CD1c-positive myeloid dendritic cell (primary cell): ENCODE measurements around the gene UNC93B1.

Experiments used
- DNase-seq: peaks from one replicate; pipeline ENCODE4 v3.0.0-alpha.2; 2016; ENCODE audit errors: extremely low spot score

UNC93B1 gene

GRCh38 chr11:68022531-68022930 lies 18.6 kb upstream of the UNC93B1 start:
- DNase-seq = no peak

- no peak for DNase-seq
Observed at GRCh38 chr11:68021167-68021787, 17.4 kb upstream of the UNC93B1 start.

- no peak for DNase-seq
Observed at GRCh38 chr11:68020575-68020974, 16.7 kb upstream of the UNC93B1 start.

- no peak for DNase-seq
Observed at GRCh38 chr11:68019486-68019885, 15.6 kb upstream of the UNC93B1 start.

DNA sequence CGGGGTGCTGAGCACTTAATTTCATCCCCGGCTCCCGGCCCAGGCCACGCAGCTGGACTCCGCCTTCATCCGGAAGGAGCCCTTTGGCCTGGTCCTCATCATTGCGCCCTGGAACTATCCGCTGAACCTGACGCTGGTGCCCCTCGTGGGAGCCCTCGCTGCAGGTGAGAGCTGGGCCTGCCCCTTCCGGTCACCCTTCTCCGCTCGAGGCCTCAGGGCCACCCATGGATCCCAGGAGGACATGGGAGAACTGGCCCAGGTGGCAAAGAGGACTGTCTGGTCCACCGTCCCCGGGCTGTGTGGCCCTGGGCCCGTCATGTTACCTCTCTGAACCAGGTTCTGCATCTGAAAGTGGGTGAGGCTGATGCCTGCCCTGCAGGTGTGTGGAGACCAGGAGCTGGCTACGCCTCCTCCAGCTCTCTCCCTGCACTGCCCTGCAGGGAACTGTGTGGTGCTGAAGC lies 14.9 kb upstream of the UNC93B1 start:
- DNase-seq = no peak

DNA sequence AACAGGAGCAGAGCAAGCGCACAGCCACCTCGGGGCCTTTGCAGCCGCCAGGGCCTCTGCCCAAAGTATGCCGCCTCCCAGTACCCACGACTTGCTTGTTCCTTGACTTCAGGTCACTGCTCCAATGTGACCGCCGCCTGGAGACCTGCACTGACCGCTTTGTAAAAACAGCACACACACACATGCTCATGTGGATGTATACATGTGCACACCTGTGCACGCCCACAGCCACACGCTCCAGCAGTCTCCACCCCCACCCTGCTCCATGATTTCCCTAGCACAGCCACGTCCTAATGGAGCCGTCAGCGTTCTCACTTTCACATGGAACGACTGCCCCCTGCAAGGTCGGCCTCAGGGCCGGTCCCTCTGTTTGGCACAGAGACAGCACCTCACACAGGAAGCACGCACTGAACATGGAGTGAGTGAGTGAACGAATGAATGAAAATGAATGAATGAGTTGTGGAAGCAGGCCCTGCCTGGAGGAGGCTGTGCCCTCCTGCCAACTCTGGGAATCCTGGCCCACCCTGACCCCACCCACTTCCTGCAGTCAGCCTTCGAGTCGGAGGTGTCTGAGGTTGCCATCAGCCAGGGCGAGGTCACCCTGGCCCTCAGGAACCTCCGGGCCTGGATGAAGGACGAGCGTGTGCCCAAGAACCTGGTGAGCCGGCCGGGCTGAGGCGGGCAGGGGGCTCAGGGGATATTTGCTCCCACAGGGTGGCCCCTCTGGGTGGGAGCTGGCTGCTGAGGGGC lies 14.3 kb upstream of the UNC93B1 start:
- no peak for DNase-seq

DNA sequence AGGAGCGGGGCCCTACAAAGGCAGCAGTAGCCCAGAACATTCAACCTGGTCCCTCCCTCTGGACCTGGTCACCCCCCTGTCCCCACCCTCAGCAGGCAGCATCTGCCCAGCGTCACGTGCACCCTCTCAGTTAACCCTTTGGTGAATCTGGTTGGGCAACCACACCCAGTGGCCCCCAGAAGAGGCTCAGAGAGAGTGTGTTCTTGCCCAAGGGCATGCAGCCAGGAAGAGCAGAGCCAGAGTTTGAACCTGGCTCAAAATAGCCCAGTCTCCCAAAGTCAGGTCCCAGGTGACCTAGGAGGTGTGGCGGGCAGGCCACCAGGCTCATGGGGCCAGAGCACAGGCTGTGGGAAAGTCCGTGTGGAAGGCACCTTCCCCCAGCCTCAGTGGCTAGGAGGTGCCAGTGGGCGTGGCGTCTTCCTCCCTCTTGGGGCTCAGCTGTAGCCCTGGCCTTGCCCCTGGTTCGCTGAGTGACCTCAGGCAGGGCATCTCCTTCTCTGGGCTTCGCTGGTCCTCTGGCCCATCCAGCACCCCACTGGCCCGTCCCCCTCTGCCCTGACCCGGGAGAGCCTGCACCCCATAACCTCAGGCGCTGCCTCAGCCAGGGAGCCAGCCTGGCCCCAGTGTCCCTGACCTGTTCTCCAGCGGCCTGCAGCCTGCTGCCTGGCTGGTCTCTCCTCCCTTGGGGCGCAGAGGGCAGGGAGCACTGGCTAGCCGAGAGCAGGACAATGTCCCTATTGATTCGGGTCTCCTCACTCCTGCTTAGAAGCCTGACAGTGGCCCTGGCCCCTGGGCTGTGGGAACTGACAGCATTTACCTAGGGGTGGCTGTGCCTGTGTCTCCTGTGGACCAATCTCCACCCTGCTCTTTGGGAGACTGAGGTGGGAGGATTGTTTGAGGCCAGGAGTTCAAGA lies 13.3 kb upstream of the UNC93B1 start:
- DNase-seq = no peak

GRCh38 chr11:68016161-68016903 lies 12.4 kb upstream of the UNC93B1 start:
- no peak for DNase-seq

DNA sequence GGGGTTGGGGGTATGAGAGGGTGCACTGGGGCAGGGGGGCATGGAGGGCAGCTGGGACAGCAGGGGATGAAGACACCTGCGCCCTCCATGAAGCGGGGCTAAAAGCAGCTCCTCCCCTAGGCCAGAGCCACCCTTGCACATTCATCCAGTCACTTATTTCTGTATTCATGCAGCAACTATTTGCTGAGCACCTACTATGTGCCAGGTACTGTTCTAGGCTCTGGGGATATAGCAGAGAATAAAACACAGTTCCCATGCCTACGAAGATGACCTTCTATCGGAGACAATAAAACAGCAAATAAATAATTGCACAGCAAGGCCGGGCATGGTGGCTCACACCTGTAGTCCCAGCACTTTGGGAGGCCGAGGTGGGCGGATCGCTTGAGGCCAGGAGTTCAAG lies 11.6 kb upstream of the UNC93B1 start:
- no peak for DNase-seq

GRCh38 chr11:68014947-68015447 lies 11.1 kb upstream of the UNC93B1 start:
- DNase-seq = no peak

DNA sequence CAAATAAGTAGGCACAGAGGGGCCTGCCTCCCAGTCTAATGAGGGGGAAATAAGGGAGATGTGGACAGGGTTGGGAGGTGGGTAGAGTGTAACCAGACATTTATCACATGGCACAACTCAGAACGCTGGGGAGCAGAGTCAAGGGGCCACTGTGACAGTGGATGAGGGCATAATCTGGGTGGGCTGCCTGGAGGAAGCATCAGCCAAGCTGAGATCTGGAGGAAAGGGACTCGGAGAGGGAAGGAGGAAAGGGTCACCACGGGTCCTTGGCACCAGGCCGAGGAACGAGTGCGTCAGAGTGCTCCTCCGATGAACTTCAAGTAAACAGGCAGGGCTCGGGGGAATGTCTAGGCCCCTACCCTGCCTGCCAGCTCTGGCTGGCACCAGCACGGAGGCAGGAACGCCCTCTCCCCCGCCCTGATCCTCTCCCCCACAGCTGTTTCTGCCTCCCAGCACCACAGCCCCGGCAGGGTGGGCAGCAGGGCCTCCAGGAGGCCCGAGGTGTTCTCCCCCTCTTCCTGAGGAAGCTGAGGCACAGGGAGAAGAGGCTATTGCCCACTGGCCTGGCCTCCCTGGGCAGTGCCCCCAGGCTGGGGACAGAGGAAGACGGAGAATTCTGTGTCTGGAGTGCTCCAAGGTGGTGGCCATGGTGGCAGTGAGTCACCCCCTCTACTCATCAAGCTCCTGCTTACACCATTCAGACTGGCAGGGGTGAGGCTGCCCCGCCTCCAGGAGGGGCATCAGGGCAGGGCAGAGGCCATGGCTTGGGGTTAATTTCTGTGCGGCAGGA lies 10.5 kb upstream of the UNC93B1 start:
- DNase-seq = peak; percentile 38

- no peak for DNase-seq
Observed at GRCh38 chr11:68013611-68014156, 9.8 kb upstream of the UNC93B1 start.

DNA sequence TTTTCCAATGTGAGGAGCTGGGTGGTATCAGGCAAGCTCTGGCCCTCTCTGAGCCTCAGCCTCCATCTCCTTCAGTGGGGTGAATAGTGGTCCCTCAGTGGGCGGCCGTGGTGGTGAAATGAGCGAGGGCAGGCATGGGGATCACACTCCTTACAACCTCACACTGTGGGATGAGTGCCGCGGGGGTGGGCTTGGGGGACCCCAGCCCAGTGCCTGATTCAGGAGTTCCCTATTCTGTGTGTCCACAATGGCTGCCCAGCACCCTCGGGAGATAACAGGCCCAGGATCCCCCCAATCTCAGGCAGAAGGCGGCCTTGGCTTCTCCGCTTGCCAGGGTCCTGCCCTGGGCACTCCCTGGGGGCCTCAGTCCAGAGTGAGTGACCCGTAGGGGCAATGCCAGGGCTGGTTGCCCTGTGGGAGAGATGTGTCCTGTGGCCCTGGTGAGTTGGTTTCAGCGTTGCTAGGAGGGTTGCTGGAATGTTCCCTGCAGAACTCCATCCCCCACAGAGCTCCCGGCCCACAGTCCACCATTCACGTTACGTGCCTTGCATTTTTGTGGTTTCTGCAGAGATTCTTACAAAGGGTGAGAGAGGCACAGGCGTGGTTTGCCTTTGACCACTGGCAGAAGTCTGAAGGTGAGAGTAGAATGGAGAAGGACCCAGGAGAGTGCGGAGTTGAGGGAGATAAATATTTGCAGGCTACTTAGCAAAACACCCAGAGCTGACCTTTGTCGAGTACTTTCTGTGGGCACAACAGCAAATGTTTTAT lies 9.1 kb upstream of the UNC93B1 start:
- no peak for DNase-seq

- no peak for DNase-seq
Observed at GRCh38 chr11:68012044-68012842, 8.3 kb upstream of the UNC93B1 start.

GRCh38 chr11:68011051-68011943 lies 7.4 kb upstream of the UNC93B1 start:
- no peak for DNase-seq

GRCh38 chr11:68010090-68011041 lies 6.5 kb upstream of the UNC93B1 start, which contains the start of gene ALDH3B1:
Gene ALDH3B1, plus strand, starts transcription at chr11:68010327. Its CDS starts 4,971 bp downstream, at chr11:68015298.
- DNase-seq = peak; percentile 93
